Measurements from ENCODE around the gene LCLAT1.

- TF ChIP-seq, protein P1, sequence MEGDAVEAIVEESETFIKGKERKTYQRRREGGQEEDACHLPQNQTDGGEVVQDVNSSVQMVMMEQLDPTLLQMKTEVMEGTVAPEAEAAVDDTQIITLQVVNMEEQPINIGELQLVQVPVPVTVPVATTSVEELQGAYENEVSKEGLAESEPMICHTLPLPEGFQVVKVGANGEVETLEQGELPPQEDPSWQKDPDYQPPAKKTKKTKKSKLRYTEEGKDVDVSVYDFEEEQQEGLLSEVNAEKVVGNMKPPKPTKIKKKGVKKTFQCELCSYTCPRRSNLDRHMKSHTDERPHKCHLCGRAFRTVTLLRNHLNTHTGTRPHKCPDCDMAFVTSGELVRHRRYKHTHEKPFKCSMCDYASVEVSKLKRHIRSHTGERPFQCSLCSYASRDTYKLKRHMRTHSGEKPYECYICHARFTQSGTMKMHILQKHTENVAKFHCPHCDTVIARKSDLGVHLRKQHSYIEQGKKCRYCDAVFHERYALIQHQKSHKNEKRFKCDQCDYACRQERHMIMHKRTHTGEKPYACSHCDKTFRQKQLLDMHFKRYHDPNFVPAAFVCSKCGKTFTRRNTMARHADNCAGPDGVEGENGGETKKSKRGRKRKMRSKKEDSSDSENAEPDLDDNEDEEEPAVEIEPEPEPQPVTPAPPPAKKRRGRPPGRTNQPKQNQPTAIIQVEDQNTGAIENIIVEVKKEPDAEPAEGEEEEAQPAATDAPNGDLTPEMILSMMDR (IDR thresholded peaks at IDR 0.05) = no peak
- TF ChIP-seq POLR2AphosphoS5 (IDR thresholded peaks at IDR 0.05) (no peak), POLR2A (IDR thresholded peaks at IDR 0.05) (no peak), EP300 (IDR thresholded peaks at IDR 0.05) (no peak)
Observed at GRCh38 chr2:30412684-30413570, 34.1 kb upstream of the LCLAT1 start.

All from upper lobe of left lung (tissue), 4 donors.